Neural progenitor cell (in vitro differentiated cells): ENCODE data around the gene GAS2. TPM values are rescaled to one million over a fixed set of nuclear protein-coding genes. Genes with fewer than 3 reads are reported as not detected.

Experiments
- DNase-seq: peaks from one replicate; pipeline ENCODE4 v3.0.0-alpha.2; 2016; ENCODE audit warnings: low spot score
- H2AFZ ChIP-seq: fragments of 200-600 bp; sonication (generic); replicated peaks from 2 replicates; pipeline ENCODE4 v1.6.1; 2016; ENCODE audit warnings: antibody characterized with exemption
- H3F3A ChIP-seq: fragments of 200-600 bp; sonication (generic); 2 replicates; pipeline ENCODE4 v1.6.1; 2016; ENCODE audit warnings: antibody characterized with exemption, low read depth
- H3K27ac ChIP-seq: fragments of 200-600 bp; sonication (generic); 2 replicates; pipeline ENCODE4 v1.5.1; 2016; ENCODE audit warnings: mild to moderate bottlenecking
- H3K27me3 ChIP-seq: fragments of 200-600 bp; sonication (generic); 2 replicates; pipeline ENCODE4 v1.6.1; 2016; ENCODE audit warnings: mild to moderate bottlenecking, moderate library complexity
- H3K36me3 ChIP-seq: fragments of 200-600 bp; sonication (generic); 2 replicates; pipeline ENCODE4 v1.5.1; 2016
- H3K4me1 ChIP-seq: fragments of 200-600 bp; sonication (generic); 2 replicates; pipeline ENCODE4 v1.6.1; 2016; ENCODE audit warnings: mixed run types
- H3K4me2 ChIP-seq: fragments of 200-600 bp; sonication (generic); 2 replicates; pipeline ENCODE4 v1.6.1; 2016
- H3K4me3 ChIP-seq: fragments of 200-600 bp; sonication (generic); 2 replicates; pipeline ENCODE4 v1.5.1; 2016
- H3K79me2 ChIP-seq: fragments of 200-600 bp; sonication (generic); 2 replicates; pipeline ENCODE4 v1.6.1; 2016; ENCODE audit warnings: low read depth
- H3K9ac ChIP-seq: fragments of 200-600 bp; sonication (generic); 2 replicates; pipeline ENCODE4 v1.6.1; 2016
- H3K9me3 ChIP-seq: fragments of 200-600 bp; sonication (generic); 2 replicates; pipeline ENCODE4 v1.5.1; 2016; ENCODE audit warnings: low read depth
- H4K20me1 ChIP-seq: fragments of 200-600 bp; sonication (generic); 2 replicates; pipeline ENCODE4 v1.6.1; 2016; ENCODE audit warnings: low read depth
- H3K27ac Mint-ChIP-seq: 3 replicates; pipeline ENCODE4 v1.8.0; 2021; ENCODE audit warnings: mixed read lengths
- H3K27me3 Mint-ChIP-seq: 2 replicates; pipeline ENCODE4 v1.8.0; 2022; ENCODE audit warnings: low read depth, mild to moderate bottlenecking, inconsistent platforms, moderate library complexity, mixed read lengths; ENCODE audit not compliant: insufficient read depth
- H3K36me3 Mint-ChIP-seq: 3 replicates; pipeline ENCODE4 v1.8.0; 2021; ENCODE audit warnings: mixed read lengths
- H3K4me1 Mint-ChIP-seq: 3 replicates; pipeline ENCODE4 v1.8.0; 2021; ENCODE audit warnings: mixed read lengths
- H3K4me3 Mint-ChIP-seq: 3 replicates; pipeline ENCODE4 v1.8.0; 2021; ENCODE audit warnings: mild to moderate bottlenecking, moderate library complexity, mixed read lengths
- H3K9me3 Mint-ChIP-seq: 3 replicates; pipeline ENCODE4 v1.8.0; 2020; ENCODE audit warnings: mixed read lengths
- EZH2 ChIP-seq: fragments of 200-600 bp; sonication (generic); IDR thresholded peaks from 2 replicates; pipeline ENCODE4 v1.6.1; 2017; ENCODE audit warnings: antibody characterized with exemption, mild to moderate bottlenecking, moderate library complexity
- EZH2phosphoT487 ChIP-seq: fragments of 200-600 bp; sonication (generic); IDR thresholded peaks from 2 replicates; pipeline ENCODE4 v1.6.1; 2017; ENCODE audit warnings: antibody characterized with exemption
- total RNA-seq: library from RNA; depleted of rRNA; stranded (reverse); fragments of >200 nt; gene quantifications from 2 replicates; pipeline ENCODE4 v1.2.3, GENCODE V29; 2015; ENCODE audit warnings: low replicate concordance
- TF ChIP-seq, protein P1 (sequence below): fragments of 200-600 bp; sonication (generic); IDR thresholded peaks from 2 replicates; pipeline ENCODE4 v1.5.1; 2017; ENCODE audit warnings: antibody characterized with exemption, mild to moderate bottlenecking

Gene GAS2
- total RNA-seq, 1 donor from 2014 or later = 6.4 TPM

DNA sequence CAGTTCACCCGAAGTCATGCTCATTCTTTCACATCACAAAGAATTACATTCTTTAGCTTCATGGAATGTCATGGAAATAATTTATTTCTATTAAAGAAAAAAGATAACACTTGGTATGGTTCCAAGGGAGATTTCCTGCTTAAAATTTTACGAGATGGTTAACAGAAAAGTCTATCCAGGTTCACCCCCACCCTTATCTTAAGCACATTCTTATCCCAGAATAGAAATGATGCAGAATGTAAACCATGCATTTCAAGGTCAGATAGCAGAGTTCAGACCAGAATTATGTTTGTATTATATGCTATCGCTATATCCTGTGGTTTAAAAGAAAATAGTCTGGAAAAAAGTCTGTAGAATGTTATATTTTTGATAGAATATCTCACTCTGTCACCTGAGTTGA is 58.7 kb downstream of the GAS2 start:
- H3K4me1 ChIP-seq = no peaks in the 10 kb centered on the region
- H3K79me2 ChIP-seq = no peaks in the 10 kb centered on the region
- H3K36me3 ChIP-seq = no peaks in the 10 kb centered on the region
- no peak overlapping the region for H3K9ac ChIP-seq
- TF ChIP-seq, protein P1, sequence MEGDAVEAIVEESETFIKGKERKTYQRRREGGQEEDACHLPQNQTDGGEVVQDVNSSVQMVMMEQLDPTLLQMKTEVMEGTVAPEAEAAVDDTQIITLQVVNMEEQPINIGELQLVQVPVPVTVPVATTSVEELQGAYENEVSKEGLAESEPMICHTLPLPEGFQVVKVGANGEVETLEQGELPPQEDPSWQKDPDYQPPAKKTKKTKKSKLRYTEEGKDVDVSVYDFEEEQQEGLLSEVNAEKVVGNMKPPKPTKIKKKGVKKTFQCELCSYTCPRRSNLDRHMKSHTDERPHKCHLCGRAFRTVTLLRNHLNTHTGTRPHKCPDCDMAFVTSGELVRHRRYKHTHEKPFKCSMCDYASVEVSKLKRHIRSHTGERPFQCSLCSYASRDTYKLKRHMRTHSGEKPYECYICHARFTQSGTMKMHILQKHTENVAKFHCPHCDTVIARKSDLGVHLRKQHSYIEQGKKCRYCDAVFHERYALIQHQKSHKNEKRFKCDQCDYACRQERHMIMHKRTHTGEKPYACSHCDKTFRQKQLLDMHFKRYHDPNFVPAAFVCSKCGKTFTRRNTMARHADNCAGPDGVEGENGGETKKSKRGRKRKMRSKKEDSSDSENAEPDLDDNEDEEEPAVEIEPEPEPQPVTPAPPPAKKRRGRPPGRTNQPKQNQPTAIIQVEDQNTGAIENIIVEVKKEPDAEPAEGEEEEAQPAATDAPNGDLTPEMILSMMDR = no peak
- TF ChIP-seq EZH2 (no peak), EZH2phosphoT487 (no peak)
- no peaks in the 10 kb centered on the region for H3K9me3 ChIP-seq
- peaks cover 4% of the 10 kb centered on the region for H3K27me3 ChIP-seq
- H4K20me1 ChIP-seq = no peaks in the 10 kb centered on the region
- H2AFZ ChIP-seq = no peak overlapping the region
- no peaks in the 10 kb centered on the region for H3K9me3 Mint-ChIP-seq
- no peaks in the 10 kb centered on the region for H3F3A ChIP-seq
- H3K27ac Mint-ChIP-seq = no peak overlapping the region
- no peak overlapping the region for H3K4me3 ChIP-seq
- no peaks in the 10 kb centered on the region for H3K27me3 Mint-ChIP-seq
- H3K36me3 Mint-ChIP-seq = no peaks in the 10 kb centered on the region
- H3K4me2 ChIP-seq = no peak overlapping the region
- DNase-seq = no peak
- no peak overlapping the region for H3K27ac ChIP-seq
- no peak overlapping the region for H3K4me3 Mint-ChIP-seq
- H3K4me1 Mint-ChIP-seq = peaks cover 10% of the 10 kb centered on the region

DNA sequence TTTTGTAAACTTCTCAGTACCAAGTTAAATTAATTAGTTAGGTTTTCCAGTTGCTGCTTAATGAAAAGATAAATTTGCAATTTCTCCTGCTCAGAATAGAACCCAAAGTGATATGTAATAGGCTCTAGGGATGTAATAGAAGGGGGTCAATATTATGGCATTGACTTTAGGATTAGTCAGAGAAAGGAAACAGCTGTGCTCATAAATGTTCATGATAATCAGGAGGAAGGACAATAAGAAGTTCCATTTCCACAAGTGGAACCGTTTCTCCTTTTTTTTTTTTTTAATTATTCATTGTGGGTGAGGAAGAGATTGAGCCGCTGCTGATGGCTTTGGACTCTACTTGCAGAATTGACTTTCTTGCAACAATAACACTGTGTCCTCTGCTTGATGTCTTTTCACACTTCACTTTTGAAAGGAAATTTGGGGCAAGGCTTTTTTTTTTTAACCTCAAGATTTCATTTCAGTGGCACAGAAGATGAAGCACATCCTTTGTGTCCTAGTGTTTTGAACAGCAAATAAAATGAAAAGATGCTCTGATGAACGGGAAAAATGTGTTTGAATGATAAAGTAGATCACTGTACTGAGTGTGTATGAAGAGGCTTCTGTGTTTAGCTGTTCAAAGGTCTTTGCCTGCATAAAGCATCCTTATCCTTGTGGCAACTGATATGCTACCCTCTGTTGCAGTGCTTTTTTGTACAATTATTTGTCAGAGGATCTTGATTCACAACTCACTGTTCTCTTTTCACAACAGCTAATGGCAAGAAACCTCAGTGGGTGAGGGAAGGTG is 62.4 kb downstream of the GAS2 start:
- H3K4me2 ChIP-seq = no peak overlapping the region
- H3K9ac ChIP-seq = no peak overlapping the region
- H3K4me3 ChIP-seq = no peak overlapping the region
- TF ChIP-seq EZH2phosphoT487 = no peak
- no peak for TF ChIP-seq EZH2
- TF ChIP-seq, protein P1 = no peak
- no peaks in the 10 kb centered on the region for H3K36me3 ChIP-seq
- H3K4me1 Mint-ChIP-seq = peaks cover 13% of the 10 kb centered on the region
- H3K9me3 ChIP-seq = no peaks in the 10 kb centered on the region
- no peaks in the 10 kb centered on the region for H3K27me3 ChIP-seq
- H2AFZ ChIP-seq = no peak overlapping the region
- H3K4me3 Mint-ChIP-seq = no peak overlapping the region
- DNase-seq = no peak
- no peaks in the 10 kb centered on the region for H3K9me3 Mint-ChIP-seq
- H3K27ac ChIP-seq = no peak overlapping the region
- H3K79me2 ChIP-seq = no peaks in the 10 kb centered on the region
- peak overlapping the region; percentile 2 for H3K27ac Mint-ChIP-seq
- H4K20me1 ChIP-seq = no peaks in the 10 kb centered on the region
- no peaks in the 10 kb centered on the region for H3K4me1 ChIP-seq
- no peaks in the 10 kb centered on the region for H3F3A ChIP-seq
- H3K27me3 Mint-ChIP-seq = no peaks in the 10 kb centered on the region
- no peaks in the 10 kb centered on the region for H3K36me3 Mint-ChIP-seq

DNA sequence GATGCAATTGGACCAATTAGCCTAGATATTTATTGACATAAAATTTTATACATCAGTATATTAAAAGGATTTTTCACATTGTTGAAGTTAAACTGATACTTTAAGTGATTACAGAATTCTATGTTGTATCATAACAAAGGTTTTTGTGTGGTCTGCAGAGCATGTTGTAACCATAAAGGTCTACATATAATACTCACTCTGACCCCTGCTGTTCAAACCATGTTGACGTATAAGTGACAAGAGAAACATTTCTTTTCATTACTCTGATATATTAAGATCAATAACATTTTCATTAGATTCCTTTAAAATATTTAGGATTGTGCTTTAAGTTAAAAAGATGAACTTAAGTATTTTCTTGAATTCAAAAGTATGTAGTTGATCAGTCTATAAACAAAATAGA is 63.9 kb downstream of the GAS2 start:
- Histone ChIP-seq H2AFZ (no peak overlapping the region), H3K4me2 (no peak overlapping the region), H3K9me3 (no peaks in the 10 kb centered on the region), H4K20me1 (no peaks in the 10 kb centered on the region), H3K4me3 (no peak overlapping the region), H3K36me3 (no peaks in the 10 kb centered on the region), H3F3A (no peaks in the 10 kb centered on the region), H3K27ac (no peak overlapping the region), H3K79me2 (no peaks in the 10 kb centered on the region), H3K27me3 (no peaks in the 10 kb centered on the region), H3K9ac (no peak overlapping the region), H3K4me1 (no peaks in the 10 kb centered on the region)
- Mint-ChIP-seq H3K27me3 (no peaks in the 10 kb centered on the region), H3K9me3 (no peaks in the 10 kb centered on the region), H3K27ac (no peak overlapping the region), H3K36me3 (no peaks in the 10 kb centered on the region), H3K4me1 (peaks cover 13% of the 10 kb centered on the region), H3K4me3 (no peak overlapping the region)
- TF ChIP-seq EZH2 = no peak
- TF ChIP-seq, protein P1 = no peak
- no peak for TF ChIP-seq EZH2phosphoT487
- DNase-seq = peak; percentile 11
